NCI-H460 (cell line): ENCODE measurements around the gene ELOB. TPM values are rescaled to one million over a fixed set of nuclear protein-coding genes. Genes with fewer than 3 reads are reported as not detected.

Experiments used
- DNase-seq: peaks from one replicate; pipeline ENCODE4 v3.0.0-alpha.2; 2016; ENCODE audit warnings: low read depth; ENCODE audit errors: extremely low read depth
- total RNA-seq: library from RNA; depleted of rRNA; stranded (reverse); fragments of >200 nt; shearing (Covaris generic); gene quantifications from 2 replicates; pipeline ENCODE4 v1.2.3, GENCODE V29; 2014

ELOB gene
- total RNA-seq, 1 experiment from 2014 or later = 125 TPM

GRCh38 chr16:2811703-2812471 lies 34.8 kb upstream of the ELOB start:
- DNase-seq = no peak

- no peak for DNase-seq
Measured at GRCh38 chr16:2810651-2811050, 33.6 kb upstream of the ELOB start.

GRCh38 chr16:2809149-2809760 lies 32.2 kb upstream of the ELOB start:
- DNase-seq = no peak

- no peak for DNase-seq
Measured at GRCh38 chr16:2808181-2808580, 31.1 kb upstream of the ELOB start.

- DNase-seq = no peak
Measured at GRCh38 chr16:2806286-2806685, 29.2 kb upstream of the ELOB start.

GRCh38 chr16:2804728-2805127 lies 27.6 kb upstream of the ELOB start:
- no peak for DNase-seq

- no peak for DNase-seq
Measured at GRCh38 chr16:2803545-2804195, 26.6 kb upstream of the ELOB start.

GRCh38 chr16:2799859-2800226 lies 22.8 kb upstream of the ELOB start:
- DNase-seq = no peak

- DNase-seq = no peak
Measured at GRCh38 chr16:2799205-2799858, 22.3 kb upstream of the ELOB start.

GRCh38 chr16:2798723-2799204 lies 21.7 kb upstream of the ELOB start:
- DNase-seq = no peak

GRCh38 chr16:2795395-2796143 lies 18.5 kb upstream of the ELOB start:
- no peak for DNase-seq

GRCh38 chr16:2792940-2793339 lies 15.9 kb upstream of the ELOB start:
- DNase-seq = no peak

GRCh38 chr16:2791174-2791573 lies 14.1 kb upstream of the ELOB start:
- DNase-seq = no peak

- no peak for DNase-seq
Measured at GRCh38 chr16:2790631-2791030, 13.6 kb upstream of the ELOB start.

- no peak for DNase-seq
Measured at GRCh38 chr16:2787961-2788360, 10.9 kb upstream of the ELOB start.

- no peak for DNase-seq
Measured at GRCh38 chr16:2787406-2787805, 10.3 kb upstream of the ELOB start, which contains the start of gene PRSS33. Gene PRSS33, minus strand, starts transcription at chr16:2787560. Its CDS starts 1,013 bp downstream, at chr16:2786547.

GRCh38 chr16:2786826-2787151 lies 9.7 kb upstream of the ELOB start:
- no peak for DNase-seq

GRCh38 chr16:2786061-2786825 lies 9.2 kb upstream of the ELOB start:
- no peak for DNase-seq

- no peak for DNase-seq
Measured at GRCh38 chr16:2785101-2785991, 8.3 kb upstream of the ELOB start.
